HepG2 (cell line): Measurements from ENCODE around the gene CCR2.

Source experiments
- BRCA1 ChIP-seq: sonication (generic); formaldehyde crosslinking; IDR thresholded peaks from 2 replicates; pipeline ENCODE4 v1.4.0; 2020; ENCODE audit warnings: missing genetic modification reagents
- CHD2 ChIP-seq: IDR thresholded peaks from 2 replicates; pipeline ENCODE4 v1.6.1; 2011; ENCODE audit warnings: low read depth, low read length, improper control_type of control experiment
- CREB1 ChIP-seq, 2 experiments: fragments of 450-650 bp in 1 of 2; IDR thresholded peaks; 2 replicates each; pipeline ENCODE4 v1.6.1; 2016 to 2017; ENCODE audit warnings: control low read depth in 1 of 2, mild to moderate bottlenecking in 1 of 2, missing compliant biosample characterization in 1 of 2, missing genetic modification characterization in 1 of 2
- JUNB ChIP-seq: sonication (generic); formaldehyde crosslinking; IDR thresholded peaks from 2 replicates; pipeline ENCODE4 v1.8.0; 2022; ENCODE audit warnings: missing genetic modification reagents, mild to moderate bottlenecking, borderline replicate concordance
- POLR2AphosphoS2 ChIP-seq: IDR thresholded peaks from 2 replicates; pipeline ENCODE4 v1.6.1; 2011; ENCODE audit warnings: low read depth, low read length, improper control_type of control experiment
- TAF1 ChIP-seq: sonication (generic); formaldehyde crosslinking; IDR thresholded peaks from 2 replicates; pipeline ENCODE4 v1.4.0; 2020; ENCODE audit warnings: missing genetic modification reagents
- TGIF2 ChIP-seq: IDR thresholded peaks from 2 replicates; pipeline ENCODE4 v1.6.1; 2016; ENCODE audit warnings: control low read depth, missing compliant biosample characterization
- U2AF1 ChIP-seq: fragments of 200-400 bp; formaldehyde crosslinking; optimal IDR thresholded peaks from 2 replicates; pipeline ENCODE3; 2017; ENCODE audit warnings: mild to moderate bottlenecking, low read depth, low read length
- ZKSCAN1 ChIP-seq: fragments of 150-350 bp; IDR thresholded peaks from 2 replicates; pipeline ENCODE4 v1.6.1; 2014; ENCODE audit warnings: low read length
- ZNF431 ChIP-seq: sonication (generic); formaldehyde crosslinking; IDR thresholded peaks from 2 replicates; pipeline ENCODE4 v1.9.0; 2022; ENCODE audit warnings: missing genetic modification reagents, low read depth, mild to moderate bottlenecking, borderline replicate concordance
- ZNF557 ChIP-seq: sonication (generic); formaldehyde crosslinking; IDR thresholded peaks from 2 replicates; pipeline ENCODE4 v1.4.0; 2020; ENCODE audit warnings: missing genetic modification reagents
- TF ChIP-seq, protein P1 (sequence below): conservative IDR thresholded peaks from 2 replicates; pipeline ENCODE4 v1.6.1; 2018; ENCODE audit warnings: missing genetic modification reagents
- TF ChIP-seq, protein P2 (sequence below), 2 experiments: fragments of 450-650 bp in 1 of 2; sonication (generic) in 1 of 2; formaldehyde crosslinking; IDR thresholded peaks; 2 replicates each; pipeline versions ENCODE4 v1.5.0 to v1.8.0; 2020 to 2022; ENCODE audit warnings: mild to moderate bottlenecking in 1 of 2, missing genetic modification reagents in 1 of 2
- TF ChIP-seq, protein P3 (sequence below): sonication (generic); formaldehyde crosslinking; IDR thresholded peaks from 2 replicates; pipeline ENCODE4 v1.5.0; 2020; ENCODE audit warnings: mild to moderate bottlenecking, missing genetic modification reagents, moderate library complexity

DNA sequence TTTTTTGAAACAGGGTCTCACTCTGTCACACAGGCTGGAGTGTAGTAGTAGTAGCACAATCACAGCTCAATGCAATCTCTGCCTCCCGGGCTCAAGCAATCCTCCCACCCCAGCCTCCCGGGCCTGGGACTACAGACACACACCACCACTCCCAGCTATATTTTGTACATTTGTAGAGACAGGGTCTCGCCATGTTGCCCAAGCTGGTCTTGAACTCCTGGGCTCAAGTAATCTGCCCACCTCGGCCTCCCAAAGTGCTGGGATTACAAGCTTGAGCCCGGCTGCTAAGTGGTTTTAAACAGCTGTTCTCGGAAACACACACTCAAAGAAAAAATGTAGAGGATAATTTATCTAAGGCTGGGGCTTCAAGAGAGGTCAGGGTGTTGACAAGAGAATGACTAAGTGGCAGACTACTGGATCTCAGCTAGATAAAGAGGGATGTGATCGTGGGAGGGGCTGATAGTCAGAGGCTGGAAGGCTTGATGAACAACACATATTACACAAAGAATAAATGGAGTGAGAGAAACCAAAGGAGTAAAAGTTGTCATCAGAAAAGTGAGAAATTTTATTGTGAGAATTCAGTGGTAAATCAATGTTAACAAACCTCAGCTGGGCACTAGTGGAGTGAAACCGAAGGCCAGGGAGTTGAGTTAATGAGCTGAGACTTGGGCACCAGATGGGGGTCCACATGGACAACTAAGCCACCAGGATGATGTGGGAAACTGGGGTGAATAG, 46.3 kb downstream of the CCR2 start:
- TF ChIP-seq CHD2 (no peak), POLR2AphosphoS2 (no peak), ZNF557 (CRISPR knock-in tag) (no peak), BRCA1 (no peak), U2AF1 (no peak), JUNB (CRISPR knock-in tag) (no peak), ZNF431 (CRISPR knock-in tag) (no peak), TAF1 (CRISPR knock-in tag) (no peak), TGIF2 (CRISPR knock-in tag) (no peak), ZKSCAN1 (no peak), CREB1 (IDR thresholded peaks at IDR 0.05) (no peak), CREB1 (CRISPR knock-in tag; IDR thresholded peaks at IDR 0.05) (no peak)
- TF ChIP-seq, protein P1, sequence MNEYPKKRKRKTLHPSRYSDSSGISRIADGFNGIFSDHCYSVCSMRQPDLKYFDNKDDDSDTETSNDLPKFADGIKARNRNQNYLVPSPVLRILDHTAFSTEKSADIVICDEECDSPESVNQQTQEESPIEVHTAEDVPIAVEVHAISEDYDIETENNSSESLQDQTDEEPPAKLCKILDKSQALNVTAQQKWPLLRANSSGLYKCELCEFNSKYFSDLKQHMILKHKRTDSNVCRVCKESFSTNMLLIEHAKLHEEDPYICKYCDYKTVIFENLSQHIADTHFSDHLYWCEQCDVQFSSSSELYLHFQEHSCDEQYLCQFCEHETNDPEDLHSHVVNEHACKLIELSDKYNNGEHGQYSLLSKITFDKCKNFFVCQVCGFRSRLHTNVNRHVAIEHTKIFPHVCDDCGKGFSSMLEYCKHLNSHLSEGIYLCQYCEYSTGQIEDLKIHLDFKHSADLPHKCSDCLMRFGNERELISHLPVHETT (CRISPR knock-in tag), result no peak
- TF ChIP-seq, protein P2, sequence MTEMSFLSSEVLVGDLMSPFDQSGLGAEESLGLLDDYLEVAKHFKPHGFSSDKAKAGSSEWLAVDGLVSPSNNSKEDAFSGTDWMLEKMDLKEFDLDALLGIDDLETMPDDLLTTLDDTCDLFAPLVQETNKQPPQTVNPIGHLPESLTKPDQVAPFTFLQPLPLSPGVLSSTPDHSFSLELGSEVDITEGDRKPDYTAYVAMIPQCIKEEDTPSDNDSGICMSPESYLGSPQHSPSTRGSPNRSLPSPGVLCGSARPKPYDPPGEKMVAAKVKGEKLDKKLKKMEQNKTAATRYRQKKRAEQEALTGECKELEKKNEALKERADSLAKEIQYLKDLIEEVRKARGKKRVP (CRISPR knock-in tag; IDR thresholded peaks at IDR 0.05), result no peak
- TF ChIP-seq, protein P3, sequence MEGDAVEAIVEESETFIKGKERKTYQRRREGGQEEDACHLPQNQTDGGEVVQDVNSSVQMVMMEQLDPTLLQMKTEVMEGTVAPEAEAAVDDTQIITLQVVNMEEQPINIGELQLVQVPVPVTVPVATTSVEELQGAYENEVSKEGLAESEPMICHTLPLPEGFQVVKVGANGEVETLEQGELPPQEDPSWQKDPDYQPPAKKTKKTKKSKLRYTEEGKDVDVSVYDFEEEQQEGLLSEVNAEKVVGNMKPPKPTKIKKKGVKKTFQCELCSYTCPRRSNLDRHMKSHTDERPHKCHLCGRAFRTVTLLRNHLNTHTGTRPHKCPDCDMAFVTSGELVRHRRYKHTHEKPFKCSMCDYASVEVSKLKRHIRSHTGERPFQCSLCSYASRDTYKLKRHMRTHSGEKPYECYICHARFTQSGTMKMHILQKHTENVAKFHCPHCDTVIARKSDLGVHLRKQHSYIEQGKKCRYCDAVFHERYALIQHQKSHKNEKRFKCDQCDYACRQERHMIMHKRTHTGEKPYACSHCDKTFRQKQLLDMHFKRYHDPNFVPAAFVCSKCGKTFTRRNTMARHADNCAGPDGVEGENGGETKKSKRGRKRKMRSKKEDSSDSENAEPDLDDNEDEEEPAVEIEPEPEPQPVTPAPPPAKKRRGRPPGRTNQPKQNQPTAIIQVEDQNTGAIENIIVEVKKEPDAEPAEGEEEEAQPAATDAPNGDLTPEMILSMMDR, result no peak
